ENCODE data around the gene ARMC2. TPM values are rescaled to one million over a fixed set of nuclear protein-coding genes. Genes with fewer than 3 reads are reported as not detected.

ARMC2 gene
- total and polyA plus RNA-seq, 2 experiments from 2014 or later = 2.7 to 4.4 TPM

DNA sequence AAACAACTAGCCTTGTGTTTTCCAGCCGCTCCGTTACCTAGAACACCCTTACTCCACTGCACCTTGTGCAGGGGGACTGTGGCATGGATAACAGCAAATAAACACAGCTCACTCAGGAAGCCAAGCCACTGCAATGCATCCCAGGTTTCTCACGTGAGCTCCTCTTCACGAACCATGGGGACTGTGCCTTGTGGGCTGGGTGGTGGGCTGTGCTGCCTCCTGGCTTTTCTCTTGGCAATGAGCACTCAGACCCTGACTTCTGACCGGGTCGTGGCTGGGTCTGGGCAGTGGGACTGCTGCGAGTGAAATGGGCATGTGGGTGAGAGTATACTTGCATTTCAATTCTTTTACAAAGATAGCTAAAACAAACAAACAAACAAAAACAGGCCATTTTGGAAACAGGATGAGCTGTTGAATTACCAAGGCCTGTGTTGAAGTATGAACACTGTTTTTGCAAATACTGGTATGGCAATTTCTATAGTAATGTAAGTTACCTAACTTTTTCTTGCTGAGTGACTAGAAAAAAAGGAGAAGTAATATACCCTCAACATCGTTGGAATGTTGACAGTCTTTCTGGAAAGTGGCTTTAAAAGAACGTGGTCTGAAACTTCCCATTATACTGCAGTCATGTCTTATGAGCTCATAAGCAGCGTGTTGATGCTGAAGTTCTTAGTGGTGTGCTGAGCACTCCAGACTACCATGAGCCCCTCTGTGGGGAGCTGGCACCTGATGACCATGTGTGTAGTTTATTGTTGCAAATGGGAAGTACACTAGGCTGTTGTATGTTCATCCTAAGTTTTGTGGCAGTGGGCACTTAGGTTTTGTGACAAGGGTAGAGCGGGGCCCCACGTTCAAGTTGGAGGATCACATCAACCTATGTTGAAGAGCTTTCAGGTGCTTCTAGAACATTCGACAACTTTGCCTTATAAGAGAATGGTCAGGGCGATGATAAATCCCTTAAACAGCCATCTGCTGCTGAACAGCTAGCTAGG lies 120.4 kb downstream of the ARMC2 start:
- H3K27ac Mint-ChIP-seq = no peak overlapping the region
- no peaks in the 10 kb centered on the region for H4K20me1 ChIP-seq (replicated peaks; ENCODE audit: insufficient read depth)
- H3K4me3 ChIP-seq = no peak overlapping the region
- H3K79me2 ChIP-seq (replicated peaks; ENCODE audit: insufficient read depth) = no peaks in the 10 kb centered on the region
- no peaks in the 10 kb centered on the region for H3K36me3 Mint-ChIP-seq (ENCODE audit: low read depth)
- no peaks in the 10 kb centered on the region for H3K27me3 Mint-ChIP-seq (ENCODE audit: insufficient read depth, low read depth, poor library complexity)
- H3K36me3 ChIP-seq (ENCODE audit: insufficient read depth) = no peaks in the 10 kb centered on the region
- no peak overlapping the region for H3K4me3 Mint-ChIP-seq
- H2AFZ ChIP-seq = peak overlapping the region; percentile 90; the same call in 1 of the 2 replicates
- peaks cover 17% of the 10 kb centered on the region for H3K4me1 ChIP-seq (ENCODE audit: insufficient read depth)
- peak; percentile 65 for DNase-seq (ENCODE audit: low spot score)
- H3K9me2 ChIP-seq (ENCODE audit: insufficient read depth) = no peaks in the 10 kb centered on the region
- peak; percentile 85 for ATAC-seq
- no peak overlapping the region for H3K27ac ChIP-seq (ENCODE audit: low read depth)
- TF ChIP-seq, protein P1, sequence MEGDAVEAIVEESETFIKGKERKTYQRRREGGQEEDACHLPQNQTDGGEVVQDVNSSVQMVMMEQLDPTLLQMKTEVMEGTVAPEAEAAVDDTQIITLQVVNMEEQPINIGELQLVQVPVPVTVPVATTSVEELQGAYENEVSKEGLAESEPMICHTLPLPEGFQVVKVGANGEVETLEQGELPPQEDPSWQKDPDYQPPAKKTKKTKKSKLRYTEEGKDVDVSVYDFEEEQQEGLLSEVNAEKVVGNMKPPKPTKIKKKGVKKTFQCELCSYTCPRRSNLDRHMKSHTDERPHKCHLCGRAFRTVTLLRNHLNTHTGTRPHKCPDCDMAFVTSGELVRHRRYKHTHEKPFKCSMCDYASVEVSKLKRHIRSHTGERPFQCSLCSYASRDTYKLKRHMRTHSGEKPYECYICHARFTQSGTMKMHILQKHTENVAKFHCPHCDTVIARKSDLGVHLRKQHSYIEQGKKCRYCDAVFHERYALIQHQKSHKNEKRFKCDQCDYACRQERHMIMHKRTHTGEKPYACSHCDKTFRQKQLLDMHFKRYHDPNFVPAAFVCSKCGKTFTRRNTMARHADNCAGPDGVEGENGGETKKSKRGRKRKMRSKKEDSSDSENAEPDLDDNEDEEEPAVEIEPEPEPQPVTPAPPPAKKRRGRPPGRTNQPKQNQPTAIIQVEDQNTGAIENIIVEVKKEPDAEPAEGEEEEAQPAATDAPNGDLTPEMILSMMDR (conservative IDR thresholded peaks at IDR 0.05; ENCODE audit: low read depth in 2 of 2) = peak; percentile 45 to 79
- TF ChIP-seq, protein P2, sequence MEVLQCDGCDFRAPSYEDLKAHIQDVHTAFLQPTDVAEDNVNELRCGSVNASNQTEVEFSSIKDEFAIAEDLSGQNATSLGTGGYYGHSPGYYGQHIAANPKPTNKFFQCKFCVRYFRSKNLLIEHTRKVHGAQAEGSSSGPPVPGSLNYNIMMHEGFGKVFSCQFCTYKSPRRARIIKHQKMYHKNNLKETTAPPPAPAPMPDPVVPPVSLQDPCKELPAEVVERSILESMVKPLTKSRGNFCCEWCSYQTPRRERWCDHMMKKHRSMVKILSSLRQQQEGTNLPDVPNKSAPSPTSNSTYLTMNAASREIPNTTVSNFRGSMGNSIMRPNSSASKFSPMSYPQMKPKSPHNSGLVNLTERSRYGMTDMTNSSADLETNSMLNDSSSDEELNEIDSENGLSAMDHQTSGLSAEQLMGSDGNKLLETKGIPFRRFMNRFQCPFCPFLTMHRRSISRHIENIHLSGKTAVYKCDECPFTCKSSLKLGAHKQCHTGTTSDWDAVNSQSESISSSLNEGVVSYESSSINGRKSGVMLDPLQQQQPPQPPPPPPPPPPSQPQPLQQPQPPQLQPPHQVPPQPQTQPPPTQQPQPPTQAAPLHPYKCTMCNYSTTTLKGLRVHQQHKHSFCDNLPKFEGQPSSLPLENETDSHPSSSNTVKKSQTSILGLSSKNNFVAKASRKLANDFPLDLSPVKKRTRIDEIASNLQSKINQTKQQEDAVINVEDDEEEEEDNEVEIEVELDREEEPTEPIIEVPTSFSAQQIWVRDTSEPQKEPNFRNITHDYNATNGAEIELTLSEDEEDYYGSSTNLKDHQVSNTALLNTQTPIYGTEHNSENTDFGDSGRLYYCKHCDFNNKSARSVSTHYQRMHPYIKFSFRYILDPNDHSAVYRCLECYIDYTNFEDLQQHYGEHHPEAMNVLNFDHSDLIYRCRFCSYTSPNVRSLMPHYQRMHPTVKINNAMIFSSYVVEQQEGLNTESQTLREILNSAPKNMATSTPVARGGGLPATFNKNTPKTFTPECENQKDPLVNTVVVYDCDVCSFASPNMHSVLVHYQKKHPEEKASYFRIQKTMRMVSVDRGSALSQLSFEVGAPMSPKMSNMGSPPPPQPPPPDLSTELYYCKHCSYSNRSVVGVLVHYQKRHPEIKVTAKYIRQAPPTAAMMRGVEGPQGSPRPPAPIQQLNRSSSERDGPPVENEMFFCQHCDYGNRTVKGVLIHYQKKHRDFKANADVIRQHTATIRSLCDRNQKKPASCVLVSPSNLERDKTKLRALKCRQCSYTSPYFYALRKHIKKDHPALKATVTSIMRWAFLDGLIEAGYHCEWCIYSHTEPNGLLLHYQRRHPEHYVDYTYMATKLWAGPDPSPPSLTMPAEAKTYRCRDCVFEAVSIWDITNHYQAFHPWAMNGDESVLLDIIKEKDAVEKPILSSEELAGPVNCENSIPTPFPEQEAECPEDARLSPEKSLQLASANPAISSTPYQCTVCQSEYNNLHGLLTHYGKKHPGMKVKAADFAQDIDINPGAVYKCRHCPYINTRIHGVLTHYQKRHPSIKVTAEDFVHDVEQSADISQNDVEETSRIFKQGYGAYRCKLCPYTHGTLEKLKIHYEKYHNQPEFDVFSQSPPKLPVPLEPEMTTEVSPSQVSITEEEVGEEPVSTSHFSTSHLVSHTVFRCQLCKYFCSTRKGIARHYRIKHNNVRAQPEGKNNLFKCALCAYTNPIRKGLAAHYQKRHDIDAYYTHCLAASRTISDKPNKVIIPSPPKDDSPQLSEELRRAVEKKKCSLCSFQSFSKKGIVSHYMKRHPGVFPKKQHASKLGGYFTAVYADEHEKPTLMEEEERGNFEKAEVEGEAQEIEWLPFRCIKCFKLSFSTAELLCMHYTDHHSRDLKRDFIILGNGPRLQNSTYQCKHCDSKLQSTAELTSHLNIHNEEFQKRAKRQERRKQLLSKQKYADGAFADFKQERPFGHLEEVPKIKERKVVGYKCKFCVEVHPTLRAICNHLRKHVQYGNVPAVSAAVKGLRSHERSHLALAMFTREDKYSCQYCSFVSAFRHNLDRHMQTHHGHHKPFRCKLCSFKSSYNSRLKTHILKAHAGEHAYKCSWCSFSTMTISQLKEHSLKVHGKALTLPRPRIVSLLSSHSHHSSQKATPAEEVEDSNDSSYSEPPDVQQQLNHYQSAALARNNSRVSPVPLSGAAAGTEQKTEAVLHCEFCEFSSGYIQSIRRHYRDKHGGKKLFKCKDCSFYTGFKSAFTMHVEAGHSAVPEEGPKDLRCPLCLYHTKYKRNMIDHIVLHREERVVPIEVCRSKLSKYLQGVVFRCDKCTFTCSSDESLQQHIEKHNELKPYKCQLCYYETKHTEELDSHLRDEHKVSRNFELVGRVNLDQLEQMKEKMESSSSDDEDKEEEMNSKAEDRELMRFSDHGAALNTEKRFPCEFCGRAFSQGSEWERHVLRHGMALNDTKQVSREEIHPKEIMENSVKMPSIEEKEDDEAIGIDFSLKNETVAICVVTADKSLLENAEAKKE (CRISPR knock-in tag; IDR thresholded peaks at IDR 0.05) = no peak
- TF ChIP-seq NANOG (IDR thresholded peaks at IDR 0.05; ENCODE audit: borderline replicate concordance) = no peak
- H3K27me3 ChIP-seq (ENCODE audit: insufficient read depth) = no peaks in the 10 kb centered on the region
- peaks cover 31% of the 10 kb centered on the region for H3K4me1 Mint-ChIP-seq
- H3F3A ChIP-seq (replicated peaks; ENCODE audit: low read depth) = peaks cover 6% of the 10 kb centered on the region
- H3K4me2 ChIP-seq = no peak overlapping the region
- no peaks in the 10 kb centered on the region for H3K9me3 Mint-ChIP-seq

Data from GM23338 (cell line).